H1 (cell line): ENCODE measurements around the gene EXOC1. TPM values are rescaled to one million over a fixed set of nuclear protein-coding genes. Genes with fewer than 3 reads are reported as not detected.

ENCODE experiments used
- CTCF ChIA-PET: fragments of 300-600 bp; sonication (Branson Sonifier 250); formaldehyde crosslinking; loops from one replicate; lab custom pipeline; 2021; ENCODE audit not compliant: partially characterized antibody; lab: Charles Lee
- POLR2A ChIA-PET: fragments of 300-600 bp; sonication (Branson Sonifier 250); formaldehyde crosslinking; loops from one replicate; lab custom pipeline; 2021; ENCODE audit warnings: inconsistent platforms; ENCODE audit not compliant: partially characterized antibody; lab: Charles Lee
- DNase-seq, 2 experiments: peaks; one replicate each; pipeline versions ENCODE4 v3.0.0 to v3.0.0-alpha.2; 2010 to 2022; ENCODE audit warnings: low spot score in 2 of 2, low read depth in 1 of 2, mixed read lengths in 1 of 2
- FAIRE-seq: peaks from 2 replicates; lab custom pipeline; 2011; peaks lifted over from hg19 to GRCh38; lab: Jason Lieb, UNC
- H2AFZ ChIP-seq: 2 replicates; pipeline ENCODE4 v1.8.1; 2012; ENCODE audit warnings: low read length, inconsistent platforms
- H2AK5ac ChIP-seq: 2 replicates; pipeline ENCODE4 v1.6.1; 2013; ENCODE audit warnings: low read depth, low read length
- H2BK120ac ChIP-seq: replicated peaks from 2 replicates; pipeline ENCODE3; 2013; ENCODE audit warnings: low read depth, low read length, inconsistent platforms
- H2BK12ac ChIP-seq: 2 replicates; pipeline ENCODE4 v1.6.1; 2013; ENCODE audit warnings: low read depth, low read length
- H2BK15ac ChIP-seq: 2 replicates; pipeline ENCODE4 v1.6.1; 2013; ENCODE audit warnings: low read length
- H2BK20ac ChIP-seq: 2 replicates; pipeline ENCODE4 v1.6.1; 2013; ENCODE audit warnings: low read length
- H2BK5ac ChIP-seq: 2 replicates; pipeline ENCODE4 v1.6.1; 2013; ENCODE audit warnings: low read depth, low read length
- H3K14ac ChIP-seq: 2 replicates; pipeline ENCODE4 v1.6.1; 2013; ENCODE audit warnings: inconsistent platforms; ENCODE audit not compliant: insufficient read length
- H3K18ac ChIP-seq: 2 replicates; pipeline ENCODE4 v1.6.1; 2013; ENCODE audit warnings: low read length; ENCODE audit errors: extremely low read depth
- H3K23ac ChIP-seq: 2 replicates; pipeline ENCODE4 v1.6.1; 2013; ENCODE audit warnings: inconsistent platforms; ENCODE audit not compliant: insufficient read length
- H3K23me2 ChIP-seq: 2 replicates; pipeline ENCODE4 v1.6.1; 2013; ENCODE audit warnings: low read depth, low read length
- H3K27ac ChIP-seq: 2 replicates; pipeline ENCODE4 v1.6.1; 2011; ENCODE audit warnings: low read depth, low read length, inconsistent platforms
- H3K27me3 ChIP-seq, 4 experiments: replicated peaks in 1 of 4; 1 replicate in 1 of 4; 2 replicates in 3 of 4; pipeline versions ENCODE4 v1.6.1 to v1.8.1; 2011 to 2013; ENCODE audit warnings: low read length in 3 of 4, mild to moderate bottlenecking in 3 of 4, inconsistent platforms in 2 of 4, mixed read lengths in 2 of 4, moderate library complexity in 1 of 4; ENCODE audit not compliant: control insufficient read depth in 3 of 4, insufficient read depth in 3 of 4; ENCODE audit errors: extremely low read depth in 1 of 4
- H3K36me3 ChIP-seq, 4 experiments: 2 replicates each; pipeline versions ENCODE4 v1.6.1 to v1.8.1; 2011 to 2013; ENCODE audit warnings: mild to moderate bottlenecking in 4 of 4, low read length in 3 of 4, moderate library complexity in 2 of 4, control low read depth in 1 of 4, inconsistent platforms in 1 of 4; ENCODE audit not compliant: insufficient read depth in 4 of 4, control insufficient read depth in 2 of 4
- H3K4ac ChIP-seq: replicated peaks from 2 replicates; pipeline ENCODE3; 2013; ENCODE audit warnings: low read length, low read depth, mixed read lengths, inconsistent platforms; ENCODE audit not compliant: insufficient read length
- H3K4me1 ChIP-seq, 4 experiments: replicated peaks in 1 of 4; 1 replicate in 1 of 4; 2 replicates in 3 of 4; pipeline versions ENCODE4 v1.6.1 to v1.8.1; 2011 to 2013; ENCODE audit warnings: low read length in 3 of 4, inconsistent platforms in 2 of 4, mixed read lengths in 1 of 4; ENCODE audit not compliant: insufficient read depth in 4 of 4, control insufficient read depth in 3 of 4
- H3K4me2 ChIP-seq, 2 experiments: 2 replicates each; pipeline versions ENCODE4 v1.6.1 to v1.8.1; 2011 to 2013; ENCODE audit warnings: low read depth in 2 of 2, low read length in 2 of 2, control low read depth in 1 of 2, inconsistent platforms in 1 of 2, mild to moderate bottlenecking in 1 of 2; ENCODE audit not compliant: insufficient read depth in 1 of 2
- H3K4me3 ChIP-seq, 4 experiments: fragments of 200-600, 300-600 bp in 1 of 4; sonication (generic), shearing (Covaris generic), sonication (Bioruptor Twin) in 1 of 4; 2 replicates each; pipeline versions ENCODE4 v1.5.1 to v1.8.1; 2011 to 2016; ENCODE audit warnings: low read length in 4 of 4, low read depth in 3 of 4, control low read depth in 2 of 4, inconsistent platforms in 2 of 4, mild to moderate bottlenecking in 2 of 4, mixed read lengths in 1 of 4, moderate library complexity in 1 of 4; ENCODE audit not compliant: insufficient read depth in 2 of 4; ENCODE audit errors: extremely low read depth in 1 of 4
- H3K56ac ChIP-seq: replicated peaks from 2 replicates; pipeline ENCODE3; 2013; ENCODE audit warnings: low read depth, mild to moderate bottlenecking, mixed read lengths, low read length, inconsistent platforms; ENCODE audit not compliant: insufficient read length
- H3K79me1 ChIP-seq: 2 replicates; pipeline ENCODE4 v1.6.1; 2013; ENCODE audit warnings: low read depth, low read length, control low read depth
- H3K79me2 ChIP-seq, 2 experiments: 2 replicates each; pipeline versions ENCODE4 v1.6.1 to v1.8.1; 2012 to 2013; ENCODE audit warnings: low read length in 2 of 2, mild to moderate bottlenecking in 2 of 2, inconsistent platforms in 1 of 2; ENCODE audit not compliant: insufficient read depth in 2 of 2, control insufficient read depth in 1 of 2
- H3K9ac ChIP-seq, 4 experiments: replicated peaks in 1 of 4; 1 replicate in 1 of 4; 2 replicates in 3 of 4; pipeline versions ENCODE4 v1.6.1 to v1.8.1; 2011 to 2013; ENCODE audit warnings: low read depth in 3 of 4, low read length in 3 of 4, control low read depth in 2 of 4, mild to moderate bottlenecking in 2 of 4, moderate library complexity in 2 of 4, inconsistent platforms in 1 of 4; ENCODE audit errors: extremely low read depth in 1 of 4
- H3K9me3 ChIP-seq, 2 experiments: 2 replicates each; pipeline versions ENCODE4 v1.6.1 to v1.8.1; 2012 to 2013; ENCODE audit warnings: mild to moderate bottlenecking in 2 of 2, moderate library complexity in 2 of 2, control low read depth in 1 of 2, inconsistent platforms in 1 of 2, low read depth in 1 of 2, low read length in 1 of 2, mixed read lengths in 1 of 2; ENCODE audit not compliant: insufficient read depth in 2 of 2
- H4K20me1 ChIP-seq, 2 experiments: replicated peaks in 1 of 2; 2 replicates each; pipeline versions ENCODE3 to v1.8.1; 2011 to 2013; ENCODE audit warnings: inconsistent platforms in 2 of 2, low read length in 2 of 2, mild to moderate bottlenecking in 1 of 2; ENCODE audit not compliant: insufficient read depth in 2 of 2, control insufficient read depth in 1 of 2
- H4K5ac ChIP-seq: 2 replicates; pipeline ENCODE4 v1.6.1; 2013; ENCODE audit warnings: low read length, low read depth, mixed read lengths, inconsistent platforms; ENCODE audit not compliant: insufficient read length
- H4K8ac ChIP-seq: 2 replicates; pipeline ENCODE4 v1.8.0; 2013; ENCODE audit warnings: mild to moderate bottlenecking, moderate library complexity, low read length, inconsistent platforms; ENCODE audit not compliant: insufficient read depth; ENCODE audit errors: extremely low read depth
- H4K91ac ChIP-seq: replicated peaks from 2 replicates; pipeline ENCODE3; 2013; ENCODE audit warnings: low read length, mixed read lengths, inconsistent platforms; ENCODE audit not compliant: insufficient read length
- CHD2 ChIP-seq: IDR thresholded peaks from 2 replicates; pipeline ENCODE4 v1.6.1; 2012; ENCODE audit warnings: low read length, improper control_type of control experiment
- E2F6 ChIP-seq: IDR thresholded peaks from 2 replicates; pipeline ENCODE4 v1.6.1; 2012; ENCODE audit warnings: inconsistent platforms
- JUN ChIP-seq: IDR thresholded peaks from 2 replicates; pipeline ENCODE4 v1.6.1; 2011; ENCODE audit warnings: low read depth, mild to moderate bottlenecking, improper control_type of control experiment, low read length
- SIN3A ChIP-seq, 2 experiments: IDR thresholded peaks in 1 of 2; conservative IDR thresholded peaks in 1 of 2; 2 replicates each; pipeline ENCODE4 v1.6.1; 2011 to 2012; ENCODE audit warnings: low read length in 2 of 2, improper control_type of control experiment in 1 of 2, low read depth in 1 of 2, mild to moderate bottlenecking in 1 of 2
- TAF7 ChIP-seq: optimal IDR thresholded peaks from 2 replicates; pipeline ENCODE3; 2011; ENCODE audit warnings: low read depth, mild to moderate bottlenecking, inconsistent platforms, low read length, moderate library complexity, borderline replicate concordance
- YY1 ChIP-seq: IDR thresholded peaks from 2 replicates; pipeline ENCODE4 v1.6.1; 2011; ENCODE audit warnings: low read depth, mild to moderate bottlenecking, low read length
- WGBS, 2 experiments: shearing (Covaris generic) in 1 of 2; methylation state at CpG; one replicate each; pipeline versions ENCODE4 v1.1.6 to v1.1.7; 2013 to 2015; ENCODE audit warnings: low lambda C conversion rate in 2 of 2, mixed read lengths in 2 of 2, inconsistent platforms in 1 of 2, low coverage in 1 of 2, missing lambda C conversion rate in 1 of 2; ENCODE audit not compliant: insufficient replicate concordance in 2 of 2, insufficient coverage in 1 of 2, insufficient read length in 1 of 2; ENCODE audit errors: extremely low coverage in 1 of 2, missing lambda C conversion rate in 1 of 2; 5-methylcytosine and 5-hydroxymethylcytosine counted together
- polyA plus RNA-seq, 7 experiments: library from polyadenylated mRNA; depleted of rRNA in 3 of 7; stranded (reverse) in 5 of 7; unstranded in 2 of 7; fragments of >200 nt in 5 of 7; fragments of 200-250 nt in 2 of 7; gene quantifications; 1 replicate in 5 of 7; 2 replicates in 1 of 7; 4 replicates in 1 of 7; pipeline versions ENCODE4 v1.2.1 to v1.2.3, GENCODE V29; 2011 to 2013; ENCODE audit warnings: missing spikeins in 2 of 7, mixed read lengths in 2 of 7
- total RNA-seq: library from RNA; stranded (reverse); fragmentation: NEBNext Ultra II Directional; extraction: Animal tissue kit (Norgen Biotek cat#: 25700); gene quantifications from 2 replicates; pipeline ENCODE4 v1.2.1, GENCODE V29; 2021

The EXOC1 gene
- total and polyA plus RNA-seq, 2 of the 8 experiments (the other 6 are each of a cell fraction or from before 2014, with no cell fraction given) = 5.9 to 19.6 TPM

DNA sequence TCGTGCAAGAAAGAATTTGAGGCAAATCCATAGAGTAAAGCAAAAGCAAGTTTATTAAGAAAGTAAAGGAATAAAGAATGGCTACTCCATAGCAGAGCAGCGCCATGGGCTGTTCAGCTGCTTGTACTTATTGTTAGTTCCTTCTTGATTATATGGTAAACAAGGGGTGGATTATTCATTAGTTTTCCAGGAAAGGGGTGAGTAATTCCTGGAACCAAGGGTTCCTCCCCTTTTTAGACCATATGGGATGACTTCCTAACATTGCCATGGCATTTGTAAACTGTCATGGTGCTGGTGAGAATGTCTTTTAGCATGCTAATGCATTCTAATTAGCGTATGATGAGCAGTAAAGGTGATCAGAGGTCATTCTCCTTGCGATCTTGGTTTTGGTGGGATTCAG, 71.8 kb downstream of the EXOC1 start:
- Histone ChIP-seq H3K4me2 (no peak overlapping the region), H3K27ac (no peak overlapping the region), H2AFZ (no peak overlapping the region), H3K4me3 (no peak overlapping the region), H4K20me1 (no peaks in the 10 kb centered on the region), H2BK20ac (no peak overlapping the region), H3K9me3 (no peaks in the 10 kb centered on the region), H2BK12ac (no peak overlapping the region), H3K79me2 (no peaks in the 10 kb centered on the region), H3K36me3 (no peaks in the 10 kb centered on the region), H2BK120ac (no peak overlapping the region), H3K56ac (no peak overlapping the region), H2BK5ac (no peak overlapping the region), H3K27me3 (no peaks in the 10 kb centered on the region), H4K8ac (no peak overlapping the region), H3K4ac (no peak overlapping the region), H4K91ac (no peak overlapping the region), H3K18ac (no peak overlapping the region), H3K79me1 (no peaks in the 10 kb centered on the region), H2AK5ac (no peak overlapping the region), H3K23me2 (no peaks in the 10 kb centered on the region), H3K23ac (no peak overlapping the region), H3K4me1 (peaks cover 0 to 3% (median 2%) of the 10 kb centered on the region in 4 experiments; a peak in 2 of 7 replicates), H3K14ac (no peak overlapping the region), H3K9ac (no peak overlapping the region), H4K5ac (no peak overlapping the region), H2BK15ac (no peak overlapping the region)
- DNase-seq (no peak), FAIRE-seq (no peak)
- TF ChIP-seq CHD2 = no peak
- no peak for TF ChIP-seq SIN3A (conservative IDR thresholded peaks at IDR 0.05 in 1 of 2, IDR thresholded peaks at IDR 0.05 in 1 of 2; ENCODE audit: low read depth in 1 of 2, low read length in 2 of 2)
- TF ChIP-seq E2F6 = no peak
- TF ChIP-seq JUN = no peak
- TF ChIP-seq YY1 = no peak
- no peak for TF ChIP-seq TAF7
- POLR2A ChIA-PET = no interaction called here
- CTCF ChIA-PET = interaction anchor here (1.0 kb wide), 1 partner anchor 37 kb away, joined by 3 read pairs; no protein-coding TSS in a partner anchor
- 80% methylated on average over 4 of the region's 4 CpGs; no CpG with 5 or more reads in 1 of the 2 experiments for WGBS, 2 experiments
